HuH-7 (cell line): ENCODE data around the gene TMEM267.
"Not testable (repeated sequence)": the region's sequence is repeated elsewhere in the genome, so short reads cannot be mapped to it uniquely, and the experiment has no call there.

Source experiments
- DNase-seq: peaks from one replicate; pipeline ENCODE4 v3.0.0; 2011; ENCODE audit warnings: low spot score

TMEM267 gene, protein sequence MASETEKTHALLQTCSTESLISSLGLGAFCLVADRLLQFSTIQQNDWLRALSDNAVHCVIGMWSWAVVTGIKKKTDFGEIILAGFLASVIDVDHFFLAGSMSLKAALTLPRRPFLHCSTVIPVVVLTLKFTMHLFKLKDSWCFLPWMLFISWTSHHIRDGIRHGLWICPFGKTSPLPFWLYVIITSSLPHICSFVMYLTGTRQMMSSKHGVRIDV

DNA sequence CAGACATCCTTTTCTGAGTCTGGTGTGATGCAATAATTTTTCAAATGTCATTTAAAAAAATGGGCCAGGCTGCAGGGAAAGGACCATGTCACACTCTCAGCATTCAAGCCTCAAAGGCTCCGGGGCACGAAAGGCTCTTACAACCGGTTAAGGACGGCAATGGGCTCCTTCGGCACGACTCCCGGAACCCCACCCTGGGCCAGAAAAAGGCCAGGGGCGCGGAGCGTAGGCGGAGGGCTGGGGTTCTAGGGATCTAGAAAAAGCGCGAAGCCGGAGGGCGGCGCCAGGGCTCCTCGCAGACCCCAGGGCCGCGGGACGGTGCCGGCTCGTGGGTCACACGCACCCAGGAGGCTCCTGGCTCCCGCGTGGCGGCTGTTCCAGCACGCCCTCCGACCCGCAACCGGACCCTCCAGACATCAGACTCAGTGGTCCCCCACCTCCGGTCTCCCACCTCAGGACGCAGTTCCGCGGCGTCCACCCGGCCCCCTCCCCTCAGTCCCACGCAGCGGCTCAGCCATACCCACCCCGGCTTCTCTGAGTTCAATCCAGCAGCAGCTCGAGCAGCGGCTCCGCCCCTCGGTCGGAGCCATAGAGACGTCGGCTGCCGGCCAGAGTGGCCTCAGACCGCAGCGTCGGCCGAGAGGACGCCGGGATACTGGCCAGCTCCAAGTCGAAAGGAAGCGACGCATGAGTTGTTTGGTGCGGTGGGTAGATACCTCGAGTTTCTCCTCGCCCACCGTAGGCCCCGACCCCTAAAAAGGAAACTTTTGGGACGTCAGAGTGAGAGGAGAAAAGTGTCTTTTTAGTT, at the start of gene TMEM267:
TSS of gene TMEM267 (minus strand) at position 568 of the 808 bp plus-strand sequence. CDS start 29,896 bp downstream, outside the sequence.
- peak; percentile 93 for DNase-seq

DNA sequence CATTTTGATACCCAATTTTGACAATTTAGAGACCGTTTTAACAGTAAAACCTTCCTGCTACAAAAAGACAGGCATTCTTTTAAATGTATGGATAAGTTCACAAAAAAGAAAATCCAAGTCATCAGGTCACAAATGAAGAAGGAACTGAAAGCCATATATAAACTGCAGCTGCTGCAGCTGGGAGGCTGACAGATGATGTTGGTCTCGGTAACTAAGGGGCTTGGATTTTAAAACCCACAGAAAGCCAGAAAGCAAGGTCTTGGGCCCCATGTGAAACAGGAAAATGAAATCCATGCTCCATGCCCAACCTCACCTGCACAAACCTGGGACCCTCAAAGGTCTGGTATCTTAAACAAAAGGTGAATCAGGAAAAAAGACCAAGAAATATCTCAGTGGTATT, 47.0 kb upstream of the TMEM267 start:
- DNase-seq = no peak

DNA sequence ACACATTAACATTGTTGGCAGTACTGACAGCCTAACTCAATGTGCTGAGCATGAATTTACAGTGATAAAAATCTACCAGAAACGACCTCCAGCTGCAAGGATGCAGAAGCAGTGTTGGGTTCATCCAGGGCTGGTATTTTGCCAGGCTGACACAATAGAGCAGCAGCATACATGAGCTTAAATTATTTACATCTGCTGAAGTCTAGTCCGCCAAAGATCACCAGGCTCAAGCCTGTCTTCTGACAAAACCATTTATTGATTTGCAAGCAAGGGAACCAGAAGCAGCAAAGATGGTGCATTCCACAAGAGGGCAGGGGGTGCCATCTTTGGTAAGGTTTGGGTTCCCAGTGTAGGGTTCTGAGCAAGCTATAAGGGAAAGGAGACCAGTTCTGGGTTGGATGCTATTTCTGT, 40.0 kb upstream of the TMEM267 start:
- DNase-seq = no peak

DNA sequence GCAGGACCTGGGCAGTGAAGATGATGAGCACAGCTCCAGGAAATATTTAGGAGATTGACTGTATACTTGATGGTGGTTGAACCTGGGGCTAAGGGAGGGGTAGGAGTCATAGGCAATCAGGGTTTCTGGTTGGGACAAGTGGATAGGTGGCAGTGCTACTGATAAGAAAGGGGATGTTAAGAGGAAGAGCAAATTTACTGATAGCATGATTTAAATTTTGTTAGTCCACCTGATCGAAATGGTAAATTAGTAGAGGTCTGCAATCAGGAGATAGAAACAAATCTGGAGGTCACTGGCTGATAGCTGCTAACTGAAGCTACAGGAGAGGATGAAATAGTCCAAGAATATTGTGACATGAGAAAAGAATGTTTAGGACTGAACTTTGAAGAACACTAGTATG, 37.0 kb upstream of the TMEM267 start:
- no peak for DNase-seq

- peak; percentile 36 for DNase-seq
These were observed 32.0 kb upstream of the TMEM267 start for GRCh38 chr5:43515678-43516048.

DNA sequence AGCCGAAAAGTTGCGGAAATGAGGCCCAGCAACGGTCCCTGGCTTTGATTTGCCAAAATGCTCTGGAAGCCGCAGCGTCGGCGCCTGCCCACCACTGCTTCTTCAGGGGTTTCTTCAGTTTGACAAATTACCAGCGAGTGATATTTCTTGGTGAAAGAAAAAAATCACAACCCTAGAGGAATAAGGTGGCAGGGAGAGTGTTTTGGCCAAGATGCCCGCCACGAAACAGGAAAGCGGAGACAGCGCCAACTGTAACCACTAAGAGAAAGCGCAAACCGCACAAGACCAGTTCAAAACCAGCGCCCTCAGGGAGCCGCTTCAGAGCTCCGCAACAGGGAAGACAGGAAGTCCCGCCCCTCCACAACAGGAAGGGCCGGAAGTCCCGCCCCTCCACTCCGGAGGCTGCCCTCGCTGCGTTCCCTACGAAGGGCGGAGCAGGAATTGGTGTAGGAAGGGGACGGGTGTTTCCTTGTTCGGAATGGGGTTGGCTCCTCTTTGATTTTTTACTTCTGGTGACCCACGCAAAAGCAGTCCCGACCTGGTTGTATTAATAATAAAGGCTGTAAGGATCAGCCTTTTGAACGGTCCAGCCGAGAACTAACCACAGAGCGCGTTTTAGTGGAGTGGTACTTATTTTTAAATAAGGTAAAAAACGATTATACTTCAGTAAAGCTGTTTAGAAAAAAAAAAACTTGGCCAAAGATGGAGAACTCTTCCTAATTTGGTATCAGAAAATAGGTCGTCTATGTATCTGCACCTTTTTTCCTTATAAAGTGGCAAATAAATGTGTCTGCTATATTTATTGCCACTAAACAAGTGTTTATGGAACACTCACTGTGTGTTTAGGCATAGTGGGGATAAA, 31.4 kb upstream of the TMEM267 start, which contains the start of gene C5orf34:
TSS of gene C5orf34 (minus strand) at position 333 of the 862 bp plus-strand sequence. CDS start 5,809 bp downstream, outside the sequence.
- peak; percentile 99 for DNase-seq

DNA sequence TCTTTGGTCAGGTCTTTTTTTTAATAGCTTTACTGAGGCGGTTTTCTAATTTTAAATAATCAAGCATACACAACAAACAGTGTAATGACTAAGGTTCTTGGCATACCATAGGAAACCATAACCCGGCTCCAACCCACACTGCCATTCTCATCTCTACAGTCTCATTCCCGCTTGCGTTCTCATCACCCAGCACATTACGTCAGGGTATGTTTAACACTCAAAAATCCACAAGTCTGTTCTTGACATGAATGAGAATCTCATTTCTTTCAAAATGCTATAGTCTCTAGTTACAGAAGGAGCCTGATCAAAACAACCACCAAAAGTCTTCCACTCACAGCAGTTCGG, 30.8 kb upstream of the TMEM267 start:
- peak; percentile 51 for DNase-seq

DNA sequence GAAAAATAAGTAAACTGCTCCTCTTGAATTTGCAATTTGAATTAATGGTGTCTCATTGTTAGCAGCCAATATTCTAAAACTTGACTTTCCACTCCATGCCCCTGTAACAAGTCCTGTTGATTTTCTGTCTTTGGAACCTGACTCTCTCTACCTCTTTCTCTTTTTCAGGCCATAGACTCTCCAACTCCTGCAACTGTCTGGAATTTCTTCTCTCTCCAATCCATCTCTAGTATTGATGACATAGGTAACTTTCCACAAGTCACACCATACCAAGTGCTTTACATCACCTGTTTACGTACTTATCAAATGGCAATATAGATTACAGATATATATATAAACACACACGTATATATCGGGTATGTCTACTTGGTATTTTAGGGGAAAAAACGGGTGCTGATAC, 30.4 kb upstream of the TMEM267 start:
- no peak for DNase-seq

DNA sequence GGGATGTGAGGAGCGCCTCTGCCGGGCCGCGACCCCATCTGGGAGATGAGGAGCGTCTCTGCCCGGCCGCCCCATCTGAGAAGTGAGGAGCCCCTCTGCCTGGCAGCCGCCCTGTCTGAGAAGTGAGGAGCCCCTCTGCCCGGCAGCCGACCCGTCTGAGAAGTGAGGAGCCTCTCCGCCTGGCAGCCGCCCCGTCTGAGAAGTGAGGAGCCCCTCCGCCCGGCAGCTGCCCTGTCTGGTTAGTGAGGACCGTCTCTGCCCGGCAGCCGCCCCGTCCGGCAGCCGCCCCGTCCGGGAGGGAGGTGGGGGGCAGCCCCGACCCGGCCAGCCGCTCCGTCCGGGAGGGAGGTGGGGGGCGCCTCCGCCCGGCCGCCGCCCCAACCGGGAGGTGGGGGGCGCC, 27.4 kb upstream of the TMEM267 start:
- DNase-seq = not testable (repeated sequence)

DNA sequence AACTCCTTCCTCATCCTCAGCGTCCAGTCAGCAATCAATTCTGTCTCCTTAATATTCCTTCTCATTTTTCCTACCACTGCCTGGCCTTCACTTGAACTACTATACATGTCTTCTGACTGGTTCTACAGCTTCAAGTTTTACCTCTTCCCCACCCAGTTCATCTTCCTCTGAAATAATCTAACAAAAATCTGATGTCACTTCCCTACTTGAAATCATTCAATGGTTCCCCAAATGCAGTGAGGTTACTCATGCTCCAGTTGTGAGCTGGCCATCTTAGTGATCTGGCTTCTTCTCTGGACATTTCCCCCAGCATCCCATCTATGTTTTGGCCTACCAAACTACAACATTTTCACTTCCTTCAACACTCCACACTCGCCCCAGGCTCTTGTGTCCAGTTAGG, 14.9 kb upstream of the TMEM267 start:
- no peak for DNase-seq

DNA sequence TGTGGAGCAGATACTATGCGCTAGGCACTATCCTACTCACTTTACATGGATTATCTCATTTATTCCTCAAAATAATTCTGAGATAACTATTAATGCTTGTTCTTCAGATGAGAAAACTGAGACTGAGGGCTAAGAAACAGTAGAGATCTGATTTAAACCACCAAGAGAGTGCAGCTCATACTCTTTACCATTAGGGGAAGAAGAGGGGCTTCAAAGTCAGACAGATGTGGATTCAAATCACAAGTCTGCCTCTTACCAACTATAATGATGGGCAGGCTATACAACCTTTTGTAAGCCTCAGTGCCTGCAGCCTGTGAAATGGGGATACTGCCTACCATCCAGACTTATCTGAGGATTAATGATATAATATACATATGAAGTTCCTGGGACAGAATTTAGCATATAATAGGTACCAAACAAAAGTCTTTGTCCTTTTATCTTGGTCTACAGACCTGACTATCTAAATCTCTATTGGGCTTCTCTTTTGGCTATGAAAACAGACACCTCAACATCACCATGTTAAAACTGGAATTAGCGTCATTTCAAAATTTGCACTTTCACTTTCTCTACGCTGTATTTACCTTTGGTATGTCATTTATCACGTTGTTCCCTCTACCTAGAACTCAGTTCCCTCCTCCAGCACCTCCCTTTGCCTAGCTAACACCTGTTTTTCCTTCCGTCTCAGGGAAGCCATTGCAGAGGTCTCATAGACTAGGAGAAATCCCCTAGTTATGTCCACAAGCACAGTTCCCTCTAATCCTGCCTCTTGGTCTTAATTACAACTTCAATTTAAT, 13.8 kb upstream of the TMEM267 start:
- DNase-seq = no peak

- no peak for DNase-seq
These were observed 7.7 kb upstream of the TMEM267 start for GRCh38 chr5:43491326-43491725.

DNA sequence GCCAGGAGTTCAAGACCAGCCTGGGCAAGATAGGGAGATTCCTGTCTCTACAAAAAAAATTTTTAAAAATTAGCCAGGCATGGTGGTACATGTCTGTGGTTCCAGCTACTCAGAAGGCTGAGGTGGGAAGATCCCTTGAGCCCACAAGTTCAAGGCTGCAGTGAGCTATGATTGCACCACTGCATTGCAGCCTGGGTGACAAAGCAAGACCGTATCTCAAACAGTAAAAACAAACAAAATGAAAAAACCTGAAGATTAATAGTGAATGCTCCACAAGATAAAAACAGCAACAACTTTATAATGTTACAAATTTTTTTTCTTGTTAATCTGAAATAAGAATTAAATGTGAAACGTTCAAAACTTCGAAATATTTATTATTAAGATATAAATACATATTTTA, 2.7 kb upstream of the TMEM267 start:
- no peak for DNase-seq

DNA sequence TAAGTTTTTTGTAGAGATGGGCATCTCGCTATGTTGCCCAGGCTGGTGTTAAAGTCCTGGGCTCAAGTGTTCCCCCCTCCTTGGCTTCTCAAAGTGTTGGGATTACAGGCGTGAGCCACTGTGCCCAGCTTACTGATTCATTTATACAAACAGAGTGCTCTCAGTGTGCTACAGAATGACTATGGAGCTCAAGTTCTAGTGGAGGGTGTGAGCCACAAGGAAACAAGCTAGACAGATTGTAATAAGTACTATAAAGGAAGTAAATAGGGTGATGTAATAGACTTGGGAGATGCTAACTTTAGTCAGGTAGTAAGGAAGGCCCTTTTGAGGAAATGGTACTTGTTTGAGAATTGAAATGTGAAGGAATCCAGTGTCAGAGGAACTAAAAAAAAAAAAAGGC, 1.7 kb upstream of the TMEM267 start:
- DNase-seq = no peak

DNA sequence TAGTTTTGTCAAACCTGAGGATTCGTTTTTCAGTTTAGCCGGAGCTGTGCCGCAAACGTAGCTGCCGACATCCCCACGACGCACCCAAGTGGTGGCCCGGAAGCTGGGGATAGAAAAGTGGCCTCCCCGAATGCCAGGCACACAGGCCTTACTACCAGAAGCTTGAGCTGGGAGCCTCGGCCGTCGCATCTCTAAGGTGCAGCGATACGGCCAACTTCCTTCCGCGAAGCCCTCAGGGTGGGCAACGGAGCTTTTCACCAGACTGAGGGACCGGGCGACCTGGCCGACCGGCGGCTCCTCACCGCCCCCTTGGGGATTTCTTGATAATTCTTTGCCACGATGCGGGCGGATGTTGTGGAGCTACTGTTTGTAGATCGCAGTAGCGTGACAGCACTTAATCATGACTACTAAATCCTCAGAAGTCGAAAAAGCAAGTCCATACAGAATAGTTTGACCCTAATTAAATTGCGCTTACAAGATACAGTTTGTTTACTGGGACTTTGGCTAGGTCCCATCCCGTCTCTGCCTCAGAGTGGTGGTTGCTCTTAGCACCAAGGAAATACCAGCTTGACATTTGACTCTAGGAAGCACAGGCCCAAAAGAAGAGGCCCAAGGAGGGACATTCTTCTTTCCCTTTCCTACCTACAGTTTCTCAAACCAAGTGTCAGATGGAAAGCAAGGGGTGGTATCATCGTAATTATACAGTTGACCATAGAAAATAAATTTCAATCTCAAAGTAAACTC, 613 bp upstream of the TMEM267 start:
- peak; percentile 89 for DNase-seq

GRCh38 chr5:43482490-43483297, 971 bp downstream of the TMEM267 start:
- no peak for DNase-seq

DNA sequence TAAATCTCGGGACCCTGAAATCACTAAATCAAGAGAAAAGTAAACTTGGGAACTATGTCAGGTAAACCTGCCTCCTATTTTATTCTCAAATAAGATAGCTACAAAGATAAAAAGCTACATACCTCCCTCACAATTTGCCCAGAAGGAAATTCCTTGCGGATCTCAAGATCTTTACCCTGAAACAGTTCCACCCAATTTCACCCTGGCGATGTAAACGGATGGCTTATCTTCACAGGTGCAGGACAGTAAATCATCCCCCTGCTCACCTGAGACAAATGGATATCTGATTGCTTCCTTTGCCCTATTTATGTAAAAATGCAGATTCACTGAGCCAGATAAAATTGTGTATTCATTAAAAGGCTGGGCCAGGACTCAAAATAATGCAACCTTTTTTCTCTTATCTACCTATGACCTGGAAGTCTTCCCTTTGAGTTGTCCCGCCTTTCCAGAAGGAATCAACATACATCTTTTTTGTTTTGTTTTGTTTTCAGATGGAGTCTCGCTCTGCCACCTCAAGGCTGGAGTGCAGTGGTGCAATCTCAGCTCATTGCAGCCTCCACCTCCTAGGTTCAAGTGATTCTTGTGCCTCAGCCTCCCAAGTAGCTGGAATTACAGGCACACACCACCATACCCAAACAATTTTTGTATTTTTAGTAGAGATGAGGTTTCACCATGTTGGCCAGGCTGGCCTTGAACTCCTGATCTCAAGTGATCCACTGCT, 13.8 kb downstream of the TMEM267 start:
- DNase-seq = no peak

- DNase-seq = no peak
These were observed 16.6 kb downstream of the TMEM267 start for GRCh38 chr5:43467100-43467499.

DNA sequence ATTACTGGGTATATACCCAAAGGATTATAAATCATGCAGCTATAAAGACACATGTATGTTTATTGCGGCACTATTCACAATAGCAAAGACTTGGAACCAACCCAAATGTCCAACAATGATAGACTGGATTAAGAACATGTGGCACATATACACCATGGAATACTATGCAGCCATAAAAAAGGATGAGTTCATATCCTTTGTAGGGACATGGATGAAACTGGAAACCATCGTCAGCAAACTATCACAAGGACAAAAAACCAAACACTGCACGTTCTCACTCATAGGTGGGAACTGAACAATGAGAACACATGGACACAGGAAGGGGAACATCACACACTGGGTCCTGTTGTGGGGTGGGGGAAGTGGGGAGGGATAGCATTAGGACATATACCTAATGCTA, 18.2 kb downstream of the TMEM267 start:
- not testable (repeated sequence) for DNase-seq

GRCh38 chr5:43461066-43461465, 22.6 kb downstream of the TMEM267 start:
- DNase-seq = no peak
